ENCODE data around the gene OR52R1. TPM values are rescaled to one million over a fixed set of nuclear protein-coding genes. Genes with fewer than 3 reads are reported as not detected.

The OR52R1 gene
- not detected for total RNA-seq (ENCODE audit: unreplicated experiment)
- long read RNA-seq, result 0 reads

GRCh38 chr11:4804280-4804679, at the start of gene OR52R1:
OR52R1 (minus strand) TSS chr11:4804380; CDS start chr11:4804380, 0 bp downstream.
- no peak within 1 kb of the TSS for H3K27ac Mint-ChIP-seq (ENCODE audit: unreplicated experiment)
- no peak for DNase-seq (ENCODE audit: low spot score)
- H3K4me3 Mint-ChIP-seq (ENCODE audit: unreplicated experiment), result no peak within 1 kb of the TSS
- H3K9me3 Mint-ChIP-seq (ENCODE audit: unreplicated experiment), result no peaks in the 10 kb centered on the region
- H3K27me3 Mint-ChIP-seq (ENCODE audit: unreplicated experiment), result no peaks in the 10 kb centered on the region
- H3K36me3 Mint-ChIP-seq (ENCODE audit: low read depth, unreplicated experiment), result no peaks in the 10 kb centered on the region
- H3K4me1 Mint-ChIP-seq (ENCODE audit: unreplicated experiment), result no peaks in the 10 kb centered on the region
- TF ChIP-seq CTCF (IDR thresholded peaks at IDR 0.05; ENCODE audit: unreplicated experiment), result no peak

- Mint-ChIP-seq H3K27me3 (ENCODE audit: unreplicated experiment) (no peaks in the 10 kb centered on the region), H3K4me3 (ENCODE audit: unreplicated experiment) (no peak overlapping the region), H3K9me3 (ENCODE audit: unreplicated experiment) (no peaks in the 10 kb centered on the region), H3K27ac (ENCODE audit: unreplicated experiment) (no peak overlapping the region), H3K36me3 (ENCODE audit: low read depth, unreplicated experiment) (peaks cover 4% of the 10 kb centered on the region), H3K4me1 (ENCODE audit: unreplicated experiment) (no peaks in the 10 kb centered on the region)
- no peak for TF ChIP-seq CTCF (IDR thresholded peaks at IDR 0.05; ENCODE audit: unreplicated experiment)
- peak; percentile 8 for DNase-seq (ENCODE audit: low spot score)
Observed at GRCh38 chr11:4851033-4851432, 46.9 kb upstream of the OR52R1 start.

GRCh38 chr11:4848908-4849532, 44.8 kb upstream of the OR52R1 start, which contains the start of gene OR51S1:
OR51S1 (minus strand) TSS chr11:4849208; CDS start chr11:4849208, 0 bp downstream.
- no peaks in the 10 kb centered on the region for H3K9me3 Mint-ChIP-seq (ENCODE audit: unreplicated experiment)
- H3K36me3 Mint-ChIP-seq (ENCODE audit: low read depth, unreplicated experiment), result peaks cover 4% of the 10 kb centered on the region
- no peak within 1 kb of the TSS for H3K27ac Mint-ChIP-seq (ENCODE audit: unreplicated experiment)
- TF ChIP-seq CTCF (IDR thresholded peaks at IDR 0.05; ENCODE audit: unreplicated experiment), result no peak
- H3K4me3 Mint-ChIP-seq (ENCODE audit: unreplicated experiment), result no peak within 1 kb of the TSS
- H3K27me3 Mint-ChIP-seq (ENCODE audit: unreplicated experiment), result no peaks in the 10 kb centered on the region
- no peaks in the 10 kb centered on the region for H3K4me1 Mint-ChIP-seq (ENCODE audit: unreplicated experiment)
- no peak for DNase-seq (ENCODE audit: low spot score)

GRCh38 chr11:4839851-4840549, 35.8 kb upstream of the OR52R1 start:
- TF ChIP-seq CTCF (IDR thresholded peaks at IDR 0.05; ENCODE audit: unreplicated experiment), result no peak
- H3K9me3 Mint-ChIP-seq (ENCODE audit: unreplicated experiment), result no peaks in the 10 kb centered on the region
- H3K27me3 Mint-ChIP-seq (ENCODE audit: unreplicated experiment), result no peaks in the 10 kb centered on the region
- H3K4me1 Mint-ChIP-seq (ENCODE audit: unreplicated experiment), result no peaks in the 10 kb centered on the region
- no peak overlapping the region for H3K27ac Mint-ChIP-seq (ENCODE audit: unreplicated experiment)
- H3K4me3 Mint-ChIP-seq (ENCODE audit: unreplicated experiment), result no peak overlapping the region
- no peak for DNase-seq (ENCODE audit: low spot score)
- H3K36me3 Mint-ChIP-seq (ENCODE audit: low read depth, unreplicated experiment), result no peaks in the 10 kb centered on the region

GRCh38 chr11:4830909-4831308, 26.7 kb upstream of the OR52R1 start:
- H3K4me3 Mint-ChIP-seq (ENCODE audit: unreplicated experiment), result no peak overlapping the region
- TF ChIP-seq CTCF (IDR thresholded peaks at IDR 0.05; ENCODE audit: unreplicated experiment), result no peak
- H3K36me3 Mint-ChIP-seq (ENCODE audit: low read depth, unreplicated experiment), result no peaks in the 10 kb centered on the region
- no peaks in the 10 kb centered on the region for H3K27me3 Mint-ChIP-seq (ENCODE audit: unreplicated experiment)
- H3K9me3 Mint-ChIP-seq (ENCODE audit: unreplicated experiment), result no peaks in the 10 kb centered on the region
- H3K27ac Mint-ChIP-seq (ENCODE audit: unreplicated experiment), result no peak overlapping the region
- no peak for DNase-seq (ENCODE audit: low spot score)
- H3K4me1 Mint-ChIP-seq (ENCODE audit: unreplicated experiment), result no peaks in the 10 kb centered on the region

Data from endothelial cell (in vitro differentiated cells).